UCSD-AML1 (cell line): ENCODE results near the gene OR52E8.
A peak's percentile ranks its signal among the peaks of the same experiment; 100 is the strongest.

Experiments
- DNase-seq: peaks from one replicate; lab custom pipeline; 2025; ENCODE audit not compliant: unreplicated experiment; lab: John Stamatoyannopoulos, UW

Gene OR52E8

DNA sequence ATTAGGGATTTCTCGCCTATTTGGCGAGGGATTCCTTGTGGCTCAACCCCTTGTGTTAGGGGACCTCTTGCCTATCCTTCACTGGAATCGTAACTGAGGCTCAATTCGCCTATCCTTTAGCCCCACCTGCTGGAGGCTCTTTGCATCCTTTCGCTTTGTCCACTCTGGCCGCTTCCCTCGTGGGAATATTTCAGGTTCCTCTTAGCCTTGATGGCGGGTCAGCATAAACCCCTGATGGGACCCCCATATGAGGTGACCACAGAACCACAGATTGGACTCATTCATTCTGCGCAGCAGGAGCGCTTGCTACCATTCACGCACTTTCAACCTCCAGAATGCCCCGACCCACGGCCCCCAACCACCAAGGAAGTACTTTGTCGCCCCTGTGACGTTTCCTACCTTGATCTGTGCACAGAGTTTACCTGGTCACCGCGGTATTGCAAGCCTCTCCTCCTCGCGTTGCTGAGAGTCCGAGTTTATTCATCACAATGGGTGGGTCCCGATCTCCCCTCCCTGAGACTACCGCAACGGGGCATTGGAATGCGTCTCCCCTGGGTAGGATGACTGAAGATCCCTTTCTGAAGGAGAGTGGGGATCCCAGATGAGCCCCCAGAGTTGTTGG lies 48.9 kb downstream of the OR52E8 start, which contains the start of gene OR52N2:
TSS of gene OR52N2 (plus strand) at position 425 of the 622 bp plus-strand sequence. CDS start 11,412 bp downstream, outside the sequence.
- peak; percentile 81 for DNase-seq

DNA sequence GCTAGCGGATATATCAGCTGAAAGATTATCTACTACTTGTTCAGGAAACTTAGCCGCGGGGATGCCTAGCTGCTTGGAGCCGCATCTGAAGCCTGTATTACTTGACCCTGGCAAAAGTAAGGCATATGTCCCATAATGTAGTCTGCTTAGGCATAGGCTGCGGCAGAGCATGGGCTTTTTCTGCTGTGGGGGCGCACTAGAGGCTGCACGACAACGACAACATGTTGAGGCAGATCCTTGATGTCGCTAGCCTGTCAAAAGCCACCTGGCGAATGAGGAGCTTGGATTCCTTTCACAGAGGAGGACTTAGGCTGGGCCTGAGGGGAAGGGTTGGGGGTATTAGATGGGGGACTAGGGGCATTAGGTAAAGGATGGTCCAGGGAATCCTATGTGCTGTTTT lies 49.9 kb downstream of the OR52E8 start:
- DNase-seq, result peak; percentile 64
